Kidney tubule cell (primary cell): ENCODE data around the gene NKTR.

Experiments
- DNase-seq: peaks from one replicate; pipeline ENCODE4 v3.0.0-alpha.2; 2018; ENCODE audit warnings: low spot score

The NKTR gene

GRCh38 chr3:42696356-42697288, 96.1 kb downstream of the NKTR start:
- no peak for DNase-seq

- no peak for DNase-seq
These were observed 97.0 kb downstream of the NKTR start for GRCh38 chr3:42697289-42698051.
